GM12878 (cell line): ENCODE data around the gene IFITM1. TPM values are rescaled to one million over a fixed set of nuclear protein-coding genes. Genes with fewer than 3 reads are reported as not detected.
A peak's percentile ranks its signal among the peaks of the same experiment; 100 is the strongest.

Experiments
- ATAC-seq: fragments of 200-7000 bp; cut with Tn5 transposase; 3 replicates; pipeline ENCODE4 v1.9.1; 2020; ENCODE audit warnings: mild to moderate bottlenecking, moderate library complexity
- BruUV-seq: library from RNA; stranded (reverse); fragments of 400-500 nt; replicated peaks from 2 replicates; lab custom pipeline; 2021; lab: Mats Ljungman, UMichigan
- CTCF ChIA-PET: fragments of 300-600 bp; sonication (Branson Sonifier 250); formaldehyde crosslinking; extraction: SDS; loops from one replicate; lab custom pipeline; 2021; ENCODE audit warnings: inconsistent platforms; lab: Yijun Ruan, JAX
- POLR2A ChIA-PET: fragments of 350-600 bp; formaldehyde crosslinking; extraction: SDS; loops from one replicate; lab custom pipeline; 2021; ENCODE audit warnings: inconsistent platforms; lab: Charles Lee
- RAD21 ChIA-PET: fragments of 300-600 bp; sonication (Branson Sonifier 250); formaldehyde crosslinking; loops from one replicate; lab custom pipeline; 2023; ENCODE audit warnings: antibody characterized with exemption; ENCODE audit not compliant: unreplicated experiment; lab: Charles Lee
- SMC1A ChIA-PET: fragments of 300-600 bp; sonication (Branson Sonifier 250); formaldehyde crosslinking; loops from one replicate; lab custom pipeline; 2023; ENCODE audit not compliant: unreplicated experiment, uncharacterized antibody; lab: Charles Lee
- DNase-seq: peaks from one replicate; pipeline ENCODE4 v3.0.0-alpha.2; 2011; ENCODE audit warnings: low read depth, low spot score
- FAIRE-seq: peaks from 3 replicates; lab custom pipeline; 2011; peaks lifted over from hg19 to GRCh38; lab: Jason Lieb, UNC
- H2AFZ ChIP-seq: 2 replicates; pipeline ENCODE4 v1.6.0; 2011; ENCODE audit warnings: low read depth, low read length, control low read depth; ENCODE audit not compliant: control insufficient read depth
- H3K27ac ChIP-seq: 2 replicates; pipeline ENCODE4 v1.5.1; 2011; ENCODE audit warnings: control low read depth; ENCODE audit not compliant: control insufficient read depth, insufficient read depth
- H3K27me3 ChIP-seq, 2 experiments: replicated peaks in 1 of 2; 2 replicates each; pipeline versions ENCODE4 v1.6.0 to v1.6.1; 2011; ENCODE audit warnings: low read length in 1 of 2; ENCODE audit not compliant: control insufficient read depth in 2 of 2, insufficient read depth in 2 of 2
- H3K36me3 ChIP-seq, 2 experiments: 2 replicates each; pipeline ENCODE4 v1.5.1; 2011; ENCODE audit warnings: low read length in 1 of 2; ENCODE audit not compliant: control insufficient read depth in 2 of 2, insufficient read depth in 2 of 2
- H3K4me1 ChIP-seq: 2 replicates; pipeline ENCODE4 v1.6.1; 2011; ENCODE audit warnings: mild to moderate bottlenecking, low read length, moderate library complexity, mixed read lengths; ENCODE audit not compliant: control insufficient read depth, insufficient read depth
- H3K4me2 ChIP-seq: 2 replicates; pipeline ENCODE4 v1.6.0; 2011; ENCODE audit warnings: control low read depth; ENCODE audit not compliant: control insufficient read depth, insufficient read depth
- H3K4me3 ChIP-seq: fragments of 200-600 bp; sonication (generic); 2 replicates; pipeline ENCODE4 v1.5.1; 2016
- H3K79me2 ChIP-seq: 2 replicates; pipeline ENCODE4 v1.6.0; 2011; ENCODE audit warnings: low read length; ENCODE audit not compliant: control insufficient read depth, insufficient read depth
- H3K9ac ChIP-seq: 2 replicates; pipeline ENCODE4 v1.8.0; 2011; ENCODE audit warnings: low read length, control low read depth, mixed read lengths; ENCODE audit not compliant: control insufficient read depth, insufficient read depth
- H3K9me3 ChIP-seq: replicated peaks from 3 replicates; pipeline ENCODE4 v1.5.1; 2011; ENCODE audit warnings: mild to moderate bottlenecking, low read length; ENCODE audit not compliant: control insufficient read depth, insufficient read depth
- H4K20me1 ChIP-seq: 2 replicates; pipeline ENCODE4 v1.6.0; 2011; ENCODE audit not compliant: control insufficient read depth, insufficient read depth
- ASH2L ChIP-seq: fragments of 300-600, 200-600 bp; sonication (generic); IDR thresholded peaks from 2 replicates; pipeline ENCODE4 v1.6.1; 2017; ENCODE audit warnings: low read depth, mild to moderate bottlenecking, borderline replicate concordance
- CEBPB ChIP-seq, 2 experiments: fragments of 150-350 bp in 1 of 2; IDR thresholded peaks; 2 replicates each; pipeline ENCODE4 v1.6.1; 2012 to 2014; ENCODE audit warnings: low read depth in 2 of 2, low read length in 2 of 2, borderline replicate concordance in 1 of 2, inconsistent platforms in 1 of 2
- CHD2 ChIP-seq: IDR thresholded peaks from 2 replicates; pipeline ENCODE4 v1.6.1; 2011; ENCODE audit warnings: low read depth, low read length, improper control_type of control experiment, borderline replicate concordance
- DPF2 ChIP-seq: fragments of 450-650 bp; IDR thresholded peaks from 2 replicates; pipeline ENCODE4 v1.6.1; 2017; ENCODE audit warnings: mild to moderate bottlenecking
- EZH2 ChIP-seq: IDR thresholded peaks from 2 replicates; pipeline ENCODE4 v1.6.1; 2012; ENCODE audit warnings: low read depth, mild to moderate bottlenecking, control low read depth, inconsistent platforms, low read length, borderline replicate concordance; ENCODE audit not compliant: control insufficient read depth
- GABPA ChIP-seq: IDR thresholded peaks from 2 replicates; pipeline ENCODE4 v1.6.1; 2014; ENCODE audit warnings: antibody characterized with exemption, low read depth, mild to moderate bottlenecking, inconsistent platforms
- HCFC1 ChIP-seq: fragments of 150-350 bp; IDR thresholded peaks from 2 replicates; pipeline ENCODE4 v1.6.1; 2014; ENCODE audit warnings: low read length
- HDAC2 ChIP-seq: fragments of 200-600 bp; sonication (generic); IDR thresholded peaks from 2 replicates; pipeline ENCODE4 v1.6.1; 2017
- KLF5 ChIP-seq: fragments of 450-650 bp; IDR thresholded peaks from 2 replicates; pipeline ENCODE4 v1.6.1; 2014; ENCODE audit warnings: mild to moderate bottlenecking; ENCODE audit not compliant: partially characterized antibody
- PAX5 ChIP-seq: IDR thresholded peaks from 2 replicates; pipeline ENCODE4 v1.6.1; 2011; ENCODE audit warnings: low read depth, low read length, borderline replicate concordance
- PML ChIP-seq: IDR thresholded peaks from 2 replicates; pipeline ENCODE4 v1.6.1; 2012; ENCODE audit warnings: low read length, inconsistent platforms
- SIX5 ChIP-seq: IDR thresholded peaks from 2 replicates; pipeline ENCODE4 v1.6.1; 2011; ENCODE audit warnings: mild to moderate bottlenecking, low read depth, low read length, moderate library complexity; ENCODE audit not compliant: severe bottlenecking
- YY1 ChIP-seq: IDR thresholded peaks from 2 replicates; pipeline ENCODE4 v1.6.1; 2011; ENCODE audit warnings: low read depth, mild to moderate bottlenecking, low read length
- WGBS: methylation state at CpG from one replicate; pipeline ENCODE4 v1.1.6; 2016; ENCODE audit warnings: low lambda C conversion rate; ENCODE audit not compliant: insufficient replicate concordance, insufficient coverage; ENCODE audit errors: missing lambda C conversion rate; 5-methylcytosine and 5-hydroxymethylcytosine counted together
- in situ Hi-C: fragments of 300-500 bp; cut with MboI; formaldehyde crosslinking; loops from 9 replicates; pipeline ENCODE4 v1.14.3; 2018; ENCODE audit warnings: mixed read lengths
- intact Hi-C: fragments of 100-400 bp; cut with micrococcal nuclease; formaldehyde crosslinking; loops from one replicate; pipeline ENCODE4 v1.14.2; 2022; ENCODE audit not compliant: unreplicated experiment
- polyA plus RNA-seq, 11 experiments: library from polyadenylated mRNA; depleted of rRNA in 4 of 11; unstranded in 6 of 11; stranded (reverse) in 5 of 11; fragments of >200 nt; fragmentation: Nextera tagmentation in 4 of 11; fragmentation: Illumina TruSeq in 1 of 11; extraction: Ambion mirVana in 4 of 11; extraction: Trizol in 1 of 11; gene quantifications; 1 replicate in 1 of 11; 2 replicates in 10 of 11; pipeline versions ENCODE4 v1.2.1 to v1.2.3, GENCODE V29; 2011 to 2016; ENCODE audit warnings: inconsistent platforms in 2 of 11, missing spikeins in 2 of 11, low read depth in 1 of 11
- total RNA-seq, 4 experiments: library from RNA; depleted of rRNA in 3 of 4; stranded (reverse); fragments of >200 nt in 3 of 4; fragmentation: Illumina TruSeq in 1 of 4; extraction: Trizol in 1 of 4; gene quantifications; 2 replicates each; pipeline versions ENCODE4 v1.2.1 to v1.2.3, GENCODE V29; 2013 to 2021
- TF ChIP-seq, protein P1 (sequence below): fragments of 450-650 bp; IDR thresholded peaks from 2 replicates; pipeline ENCODE4 v1.6.1; 2017; ENCODE audit warnings: mild to moderate bottlenecking, moderate library complexity
- TF ChIP-seq, protein P2 (sequence below): fragments of 150-350 bp; IDR thresholded peaks from 2 replicates; pipeline ENCODE4 v1.6.1; 2016; ENCODE audit warnings: low read depth, low read length

IFITM1 gene
- total and polyA plus RNA-seq, 10 of the 15 experiments (the other 5 are each of a cell fraction or from before 2014, with no cell fraction given) = 396 to 2,788 (median 607) TPM

DNA sequence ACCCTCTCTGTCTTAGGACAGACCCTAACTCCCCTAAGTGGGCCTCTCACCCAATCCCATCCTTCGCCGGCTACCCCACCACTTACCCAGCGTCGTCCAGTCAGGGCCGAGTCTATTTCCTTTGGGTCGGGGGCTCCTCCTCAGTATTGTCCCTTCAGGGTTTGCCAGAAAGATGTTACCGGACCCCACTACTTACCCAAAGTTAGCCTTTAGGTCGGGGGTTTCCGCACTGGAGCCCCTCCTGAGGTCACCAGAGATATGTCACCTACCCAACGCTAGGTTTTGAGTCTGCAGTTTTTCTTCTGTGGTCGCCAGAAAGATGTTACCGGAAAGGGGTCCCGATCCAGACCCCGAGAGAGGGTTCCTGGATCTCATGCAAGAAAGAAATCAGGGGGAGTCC is 37.6 kb downstream of the IFITM1 start (continued):
- no peak for TF ChIP-seq KLF5
- TF ChIP-seq HCFC1 = no peak
- TF ChIP-seq PML = no peak
- TF ChIP-seq CHD2 = no peak

DNA sequence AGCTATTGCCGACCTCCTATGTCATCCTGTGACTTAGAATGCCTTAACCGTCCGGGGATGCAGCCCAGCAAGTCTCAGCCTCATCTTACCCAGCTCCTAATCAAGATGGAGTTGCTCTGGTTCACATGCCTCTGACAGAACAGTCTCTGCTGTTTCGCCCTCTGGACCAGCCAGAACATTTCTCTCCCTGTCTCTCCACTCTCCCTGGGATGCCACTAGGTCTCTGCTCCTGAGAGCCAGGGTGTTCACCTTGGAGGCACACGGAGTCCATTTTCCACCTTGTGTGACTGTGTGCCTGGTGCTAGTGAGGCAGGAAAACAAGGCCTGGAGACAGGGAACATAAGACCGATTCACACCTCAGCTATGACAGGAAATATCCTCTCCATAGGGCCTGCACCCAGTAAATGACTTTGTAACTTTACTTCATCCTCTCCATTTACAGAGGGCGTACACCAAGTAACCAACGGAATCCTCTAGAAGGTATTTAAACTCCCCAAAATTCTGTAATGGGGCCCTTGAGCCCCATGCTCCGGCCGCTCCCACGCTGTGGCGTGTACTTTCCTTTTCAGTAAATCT is 38.7 kb downstream of the IFITM1 start:
- Histone ChIP-seq H3K4me3 (no peak overlapping the region), H3K4me2 (no peak overlapping the region), H3K79me2 (peaks cover 7% of the 10 kb centered on the region), H3K27me3 (no peaks in the 10 kb centered on the region), H3K36me3 (no peaks in the 10 kb centered on the region), H3K4me1 (peaks cover 60% of the 10 kb centered on the region), H2AFZ (no peak overlapping the region; the same call in 1 of the 2 replicates), H3K9me3 (no peaks in the 10 kb centered on the region; the same call in 2 of the 3 replicates), H3K27ac (peak overlapping the region; percentile 9; the same call in 1 of the 2 replicates), H4K20me1 (no peaks in the 10 kb centered on the region), H3K9ac (no peak overlapping the region)
- POLR2A ChIA-PET = interaction anchor here (0.7 to 3.9 kb wide), 6 partner anchors 23 to 591 kb away, joined by 3 to 35 read pairs (median 4); partner anchors contain the start of gene SIRT3
- no TSS peak for BruUV-seq
- ATAC-seq = no peak
- WGBS = 86% methylated on average over 12 of the region's 12 CpGs
- in situ Hi-C loops = no loop called here
- SMC1A ChIA-PET = interaction anchor here (0.9 to 4.6 kb wide), 2 partner anchors 22 to 43 kb away, joined by 5 to 44 read pairs; no protein-coding TSS in a partner anchor
- no peak for FAIRE-seq
- intact Hi-C loops = loop anchor here (10.0 kb wide), 1 partner anchor 88 kb away; no protein-coding TSS in a partner anchor
- RAD21 ChIA-PET = no interaction called here
- CTCF ChIA-PET = interaction anchor here (1.2 to 1.9 kb wide), 2 partner anchors 25 to 40 kb away, joined by 4 to 9 read pairs; no protein-coding TSS in a partner anchor
- no peak for DNase-seq
- TF ChIP-seq, protein P1, sequence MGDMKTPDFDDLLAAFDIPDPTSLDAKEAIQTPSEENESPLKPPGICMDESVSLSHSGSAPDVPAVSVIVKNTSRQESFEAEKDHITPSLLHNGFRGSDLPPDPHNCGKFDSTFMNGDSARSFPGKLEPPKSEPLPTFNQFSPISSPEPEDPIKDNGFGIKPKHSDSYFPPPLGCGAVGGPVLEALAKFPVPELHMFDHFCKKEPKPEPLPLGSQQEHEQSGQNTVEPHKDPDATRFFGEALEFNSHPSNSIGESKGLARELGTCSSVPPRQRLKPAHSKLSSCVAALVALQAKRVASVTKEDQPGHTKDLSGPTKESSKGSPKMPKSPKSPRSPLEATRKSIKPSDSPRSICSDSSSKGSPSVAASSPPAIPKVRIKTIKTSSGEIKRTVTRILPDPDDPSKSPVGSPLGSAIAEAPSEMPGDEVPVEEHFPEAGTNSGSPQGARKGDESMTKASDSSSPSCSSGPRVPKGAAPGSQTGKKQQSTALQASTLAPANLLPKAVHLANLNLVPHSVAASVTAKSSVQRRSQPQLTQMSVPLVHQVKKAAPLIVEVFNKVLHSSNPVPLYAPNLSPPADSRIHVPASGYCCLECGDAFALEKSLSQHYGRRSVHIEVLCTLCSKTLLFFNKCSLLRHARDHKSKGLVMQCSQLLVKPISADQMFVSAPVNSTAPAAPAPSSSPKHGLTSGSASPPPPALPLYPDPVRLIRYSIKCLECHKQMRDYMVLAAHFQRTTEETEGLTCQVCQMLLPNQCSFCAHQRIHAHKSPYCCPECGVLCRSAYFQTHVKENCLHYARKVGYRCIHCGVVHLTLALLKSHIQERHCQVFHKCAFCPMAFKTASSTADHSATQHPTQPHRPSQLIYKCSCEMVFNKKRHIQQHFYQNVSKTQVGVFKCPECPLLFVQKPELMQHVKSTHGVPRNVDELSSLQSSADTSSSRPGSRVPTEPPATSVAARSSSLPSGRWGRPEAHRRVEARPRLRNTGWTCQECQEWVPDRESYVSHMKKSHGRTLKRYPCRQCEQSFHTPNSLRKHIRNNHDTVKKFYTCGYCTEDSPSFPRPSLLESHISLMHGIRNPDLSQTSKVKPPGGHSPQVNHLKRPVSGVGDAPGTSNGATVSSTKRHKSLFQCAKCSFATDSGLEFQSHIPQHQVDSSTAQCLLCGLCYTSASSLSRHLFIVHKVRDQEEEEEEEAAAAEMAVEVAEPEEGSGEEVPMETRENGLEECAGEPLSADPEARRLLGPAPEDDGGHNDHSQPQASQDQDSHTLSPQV = peak; percentile 43; the same call in 1 of the 2 replicates
- TF ChIP-seq CEBPB (IDR thresholded peaks at IDR 0.05; ENCODE audit: borderline replicate concordance in 1 of 2, low read depth in 2 of 2, low read length in 2 of 2) (no peak), GABPA (no peak), EZH2 (no peak), YY1 (0 out of 2 replicates have a peak, but pooled peaks have one; percentile 8), ASH2L (no peak), PAX5 (no peak), HDAC2 (no peak), CHD2 (no peak), DPF2 (no peak), SIX5 (no peak)
- TF ChIP-seq, protein P2, sequence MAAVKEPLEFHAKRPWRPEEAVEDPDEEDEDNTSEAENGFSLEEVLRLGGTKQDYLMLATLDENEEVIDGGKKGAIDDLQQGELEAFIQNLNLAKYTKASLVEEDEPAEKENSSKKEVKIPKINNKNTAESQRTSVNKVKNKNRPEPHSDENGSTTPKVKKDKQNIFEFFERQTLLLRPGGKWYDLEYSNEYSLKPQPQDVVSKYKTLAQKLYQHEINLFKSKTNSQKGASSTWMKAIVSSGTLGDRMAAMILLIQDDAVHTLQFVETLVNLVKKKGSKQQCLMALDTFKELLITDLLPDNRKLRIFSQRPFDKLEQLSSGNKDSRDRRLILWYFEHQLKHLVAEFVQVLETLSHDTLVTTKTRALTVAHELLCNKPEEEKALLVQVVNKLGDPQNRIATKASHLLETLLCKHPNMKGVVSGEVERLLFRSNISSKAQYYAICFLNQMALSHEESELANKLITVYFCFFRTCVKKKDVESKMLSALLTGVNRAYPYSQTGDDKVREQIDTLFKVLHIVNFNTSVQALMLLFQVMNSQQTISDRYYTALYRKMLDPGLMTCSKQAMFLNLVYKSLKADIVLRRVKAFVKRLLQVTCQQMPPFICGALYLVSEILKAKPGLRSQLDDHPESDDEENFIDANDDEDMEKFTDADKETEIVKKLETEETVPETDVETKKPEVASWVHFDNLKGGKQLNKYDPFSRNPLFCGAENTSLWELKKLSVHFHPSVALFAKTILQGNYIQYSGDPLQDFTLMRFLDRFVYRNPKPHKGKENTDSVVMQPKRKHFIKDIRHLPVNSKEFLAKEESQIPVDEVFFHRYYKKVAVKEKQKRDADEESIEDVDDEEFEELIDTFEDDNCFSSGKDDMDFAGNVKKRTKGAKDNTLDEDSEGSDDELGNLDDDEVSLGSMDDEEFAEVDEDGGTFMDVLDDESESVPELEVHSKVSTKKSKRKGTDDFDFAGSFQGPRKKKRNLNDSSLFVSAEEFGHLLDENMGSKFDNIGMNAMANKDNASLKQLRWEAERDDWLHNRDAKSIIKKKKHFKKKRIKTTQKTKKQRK = no peak
